GM06990 (cell line): ENCODE measurements around the gene ZNF677.
A peak's percentile ranks its signal among the peaks of the same experiment; 100 is the strongest.
"Not testable (repeated sequence)": the region's sequence is repeated elsewhere in the genome, so short reads cannot be mapped to it uniquely, and the experiment has no call there.

Experiments
- DNase-seq: peaks from one replicate; pipeline ENCODE4 v3.0.0-alpha.2; 2011; ENCODE audit not compliant: insufficient read length; ENCODE audit errors: extremely low read depth
- H3K27me3 ChIP-seq: replicated peaks from 2 replicates; pipeline ENCODE4 v1.6.0; 2011; ENCODE audit warnings: low read length; ENCODE audit not compliant: control insufficient read depth, insufficient read depth
- H3K36me3 ChIP-seq: 2 replicates; pipeline ENCODE4 v1.5.1; 2011; ENCODE audit warnings: low read length; ENCODE audit not compliant: control insufficient read depth, insufficient read depth
- H3K4me3 ChIP-seq: replicated peaks from 2 replicates; pipeline ENCODE4 v1.5.1; 2011; ENCODE audit warnings: low read depth, mild to moderate bottlenecking, control low read depth, low read length
- CTCF ChIP-seq: IDR thresholded peaks from 2 replicates; pipeline ENCODE4 v1.5.1; 2011; ENCODE audit warnings: low read length, control low read depth, mild to moderate bottlenecking, inconsistent platforms; ENCODE audit not compliant: insufficient read depth, poor library complexity, severe bottlenecking

The ZNF677 gene

GRCh38 chr19:53193535-53194222, 61.0 kb downstream of the ZNF677 start:
- H3K36me3 ChIP-seq: no peaks in the 10 kb centered on the region
- DNase-seq: peak; percentile 24
- TF ChIP-seq CTCF: no peak
- H3K27me3 ChIP-seq: no peaks in the 10 kb centered on the region
- H3K4me3 ChIP-seq: peak overlapping the region; percentile 13

GRCh38 chr19:53192771-53193534, 61.7 kb downstream of the ZNF677 start, which contains the start of gene ZNF665:
Gene ZNF665, minus strand, starts transcription at chr19:53193358. Its CDS starts 10,460 bp downstream, at chr19:53182898.
- peak; percentile 85 for DNase-seq
- Histone ChIP-seq H3K36me3 (no peaks in the 10 kb centered on the region), H3K27me3 (no peaks in the 10 kb centered on the region), H3K4me3 (peak within 1 kb of the TSS; percentile 65)
- no peak for TF ChIP-seq CTCF

- H3K4me3 ChIP-seq: no peak overlapping the region
- no peaks in the 10 kb centered on the region for H3K36me3 ChIP-seq
- DNase-seq: no peak
- H3K27me3 ChIP-seq: no peaks in the 10 kb centered on the region
- no peak for TF ChIP-seq CTCF
Measured at GRCh38 chr19:53190253-53190652, 64.4 kb downstream of the ZNF677 start.

- H3K36me3 ChIP-seq, DNase-seq, H3K27me3 ChIP-seq, H3K4me3 ChIP-seq: not testable (repeated sequence)
Measured at GRCh38 chr19:53189691-53190198, 64.9 kb downstream of the ZNF677 start.
